Measurements from ENCODE around the gene MBNL1.

MBNL1 gene

DNA sequence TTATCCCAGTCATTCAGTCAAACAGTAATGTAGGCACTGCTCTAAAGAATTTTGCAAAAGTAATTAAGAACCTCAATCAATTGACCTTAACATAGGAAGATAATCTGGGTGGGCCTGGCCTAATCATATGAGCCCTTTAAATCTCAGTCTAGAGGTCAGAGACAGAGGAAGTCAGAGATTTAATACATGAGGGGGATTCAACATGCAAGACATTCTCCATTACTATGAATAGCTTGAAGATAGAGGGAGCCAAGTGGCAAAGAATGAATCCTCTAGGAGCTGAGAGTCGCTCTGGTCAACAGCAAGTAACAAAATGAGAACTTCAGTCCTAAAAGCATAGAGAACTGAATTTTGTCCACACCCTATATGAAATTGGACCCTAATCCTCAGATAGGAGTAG is 39.0 kb upstream of the MBNL1 start:
- TF ChIP-seq, protein P1, sequence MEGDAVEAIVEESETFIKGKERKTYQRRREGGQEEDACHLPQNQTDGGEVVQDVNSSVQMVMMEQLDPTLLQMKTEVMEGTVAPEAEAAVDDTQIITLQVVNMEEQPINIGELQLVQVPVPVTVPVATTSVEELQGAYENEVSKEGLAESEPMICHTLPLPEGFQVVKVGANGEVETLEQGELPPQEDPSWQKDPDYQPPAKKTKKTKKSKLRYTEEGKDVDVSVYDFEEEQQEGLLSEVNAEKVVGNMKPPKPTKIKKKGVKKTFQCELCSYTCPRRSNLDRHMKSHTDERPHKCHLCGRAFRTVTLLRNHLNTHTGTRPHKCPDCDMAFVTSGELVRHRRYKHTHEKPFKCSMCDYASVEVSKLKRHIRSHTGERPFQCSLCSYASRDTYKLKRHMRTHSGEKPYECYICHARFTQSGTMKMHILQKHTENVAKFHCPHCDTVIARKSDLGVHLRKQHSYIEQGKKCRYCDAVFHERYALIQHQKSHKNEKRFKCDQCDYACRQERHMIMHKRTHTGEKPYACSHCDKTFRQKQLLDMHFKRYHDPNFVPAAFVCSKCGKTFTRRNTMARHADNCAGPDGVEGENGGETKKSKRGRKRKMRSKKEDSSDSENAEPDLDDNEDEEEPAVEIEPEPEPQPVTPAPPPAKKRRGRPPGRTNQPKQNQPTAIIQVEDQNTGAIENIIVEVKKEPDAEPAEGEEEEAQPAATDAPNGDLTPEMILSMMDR (IDR thresholded peaks at IDR 0.05; ENCODE audit: low read depth, low read length) = no peak
- H3K4me3 ChIP-seq (ENCODE audit: low read depth, low read length) = no peak overlapping the region

DNA sequence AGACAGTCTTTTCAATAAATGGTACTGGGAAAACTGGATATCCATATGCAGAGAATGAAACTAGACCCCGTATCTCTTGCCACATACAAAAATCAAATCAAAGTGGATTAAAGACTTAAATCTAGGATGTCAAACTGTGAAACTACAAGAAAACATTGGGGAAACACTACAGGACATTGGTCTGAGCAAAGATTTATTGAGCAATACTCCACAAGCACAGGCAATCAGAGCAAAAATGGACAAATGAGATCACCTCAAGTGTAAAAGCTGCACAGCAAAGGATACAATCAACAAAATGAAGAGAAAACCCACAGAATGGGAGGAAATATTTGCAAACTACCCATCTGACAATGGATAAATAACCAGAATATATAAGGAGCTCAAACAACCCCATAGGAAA is 38.4 kb upstream of the MBNL1 start:
- H3K4me3 ChIP-seq (ENCODE audit: low read depth, low read length) = no peak overlapping the region
- TF ChIP-seq, protein P1 (IDR thresholded peaks at IDR 0.05; ENCODE audit: low read depth, low read length) = no peak

DNA sequence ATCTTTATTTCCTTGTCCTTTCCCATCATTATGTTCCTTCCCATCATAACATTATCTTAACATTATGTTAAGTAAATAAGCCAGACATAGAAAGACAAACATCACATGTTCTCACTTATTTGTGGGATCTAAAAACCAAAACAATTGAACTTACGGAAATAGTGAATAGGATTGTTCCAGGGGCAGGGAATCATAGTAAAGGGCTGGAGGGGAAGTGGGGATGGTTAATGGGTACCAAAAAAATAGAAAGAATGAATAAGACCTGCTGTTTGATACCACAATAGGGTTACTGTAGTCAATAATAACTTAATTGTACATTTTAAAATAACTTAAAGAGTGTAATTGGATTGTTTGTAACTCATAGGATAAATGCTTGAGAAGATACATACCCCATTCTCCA is 36.7 kb upstream of the MBNL1 start:
- TF ChIP-seq, protein P1 (IDR thresholded peaks at IDR 0.05; ENCODE audit: low read depth, low read length) = no peak
- H3K4me3 ChIP-seq (ENCODE audit: low read depth, low read length) = no peak overlapping the region

DNA sequence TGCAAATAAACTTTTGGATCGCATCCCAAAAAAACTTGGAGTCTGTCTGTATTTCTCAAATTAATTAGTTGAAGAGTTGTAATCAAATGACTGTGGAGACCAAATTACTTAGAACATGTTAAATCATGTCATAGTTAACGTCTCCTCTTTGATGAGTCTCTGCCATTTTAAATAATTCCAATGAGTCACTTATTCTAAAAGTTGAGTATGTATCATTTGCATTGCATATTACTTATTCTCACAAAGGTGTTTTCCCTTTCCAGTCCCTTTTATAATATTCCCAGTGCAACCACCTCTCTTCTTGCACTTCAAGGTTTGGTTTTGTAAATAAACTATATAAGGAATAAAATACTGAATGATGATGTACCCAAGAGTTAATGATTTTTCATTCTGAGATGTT is 36.0 kb upstream of the MBNL1 start:
- TF ChIP-seq, protein P1 (IDR thresholded peaks at IDR 0.05; ENCODE audit: low read depth, low read length) = no peak
- H3K4me3 ChIP-seq (ENCODE audit: low read depth, low read length) = no peak overlapping the region

DNA sequence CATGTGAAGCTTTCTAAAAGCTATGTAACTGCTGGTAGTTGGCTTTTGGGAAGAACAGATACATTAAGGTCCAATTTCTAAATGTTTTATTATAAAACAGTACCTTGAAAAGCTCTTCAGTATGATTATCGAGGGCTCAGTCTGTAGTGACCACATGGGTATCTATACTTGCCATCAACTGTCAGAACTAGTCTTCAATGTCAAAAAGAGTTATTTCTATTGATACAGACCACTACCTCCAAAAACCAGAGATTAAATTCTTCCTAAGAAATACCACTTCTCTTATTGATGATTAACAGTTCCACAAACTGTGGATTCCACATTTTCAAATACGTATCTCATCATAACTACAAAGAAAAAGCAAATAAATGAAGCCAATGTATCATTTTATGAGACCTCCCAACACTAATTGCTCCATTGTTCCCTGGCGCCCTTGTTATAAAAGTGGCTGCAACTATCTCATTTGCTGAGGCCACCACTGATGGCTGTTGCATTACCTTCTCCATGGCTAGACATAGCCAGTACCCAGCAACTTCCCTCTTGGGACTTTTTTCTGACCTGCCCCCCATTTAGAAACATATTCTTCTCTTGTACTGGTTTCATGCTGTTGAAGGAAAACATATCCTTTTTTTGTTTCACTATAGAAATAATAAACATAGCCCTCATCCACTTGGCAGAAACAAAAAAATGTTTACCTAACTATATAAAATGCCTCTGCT is 33.9 kb upstream of the MBNL1 start:
- H3K4me3 ChIP-seq (ENCODE audit: low read depth, low read length) = no peak overlapping the region
- TF ChIP-seq, protein P1 (IDR thresholded peaks at IDR 0.05; ENCODE audit: low read depth, low read length) = no peak

DNA sequence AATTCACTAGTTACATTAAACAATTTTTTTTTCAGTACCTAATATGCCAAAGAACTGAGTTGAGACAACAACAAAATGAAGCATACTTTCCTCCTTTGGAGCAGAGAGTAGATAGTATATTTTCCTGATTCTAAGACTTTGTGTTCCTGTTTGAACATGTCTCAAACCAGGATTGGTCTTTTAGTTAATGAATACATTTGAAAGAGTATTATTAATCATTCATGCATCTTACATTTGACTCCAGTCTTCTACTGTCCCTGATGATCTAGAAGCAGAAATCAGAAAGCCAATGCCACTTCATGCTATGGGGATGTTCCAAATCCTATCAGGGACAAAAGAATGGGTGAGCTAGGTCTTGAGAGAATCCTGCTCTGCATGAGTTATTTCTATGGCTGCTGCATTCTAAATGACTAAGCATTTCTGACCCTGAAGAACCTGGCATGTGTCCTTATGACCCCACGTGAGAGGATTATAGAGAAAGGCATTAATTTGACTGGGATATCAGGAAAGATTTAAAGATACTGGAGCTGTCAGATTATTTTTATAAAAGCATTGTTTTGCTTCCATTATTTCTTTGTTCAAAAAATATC is 32.9 kb upstream of the MBNL1 start:
- H3K4me3 ChIP-seq (ENCODE audit: low read depth, low read length) = no peak overlapping the region
- TF ChIP-seq, protein P1 (IDR thresholded peaks at IDR 0.05; ENCODE audit: low read depth, low read length) = no peak

DNA sequence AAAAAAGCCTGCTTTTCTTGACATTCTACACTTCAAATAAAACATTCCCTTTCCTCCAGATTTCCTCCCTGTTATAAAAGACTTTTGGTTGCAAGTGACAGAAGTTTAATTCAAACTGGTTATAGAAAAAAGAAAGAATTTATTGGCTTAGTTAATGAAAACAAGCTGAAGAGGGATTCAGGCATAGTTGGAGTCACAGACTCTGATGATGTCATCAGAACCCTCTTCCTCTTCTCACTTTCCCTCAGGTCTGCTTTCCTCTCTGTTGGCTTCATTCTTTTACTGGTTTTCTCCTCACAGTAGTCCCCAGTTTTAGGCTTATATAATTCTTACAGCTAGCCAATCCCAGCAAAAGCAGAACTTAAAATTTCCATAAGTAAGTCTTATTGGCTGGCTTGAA is 32.0 kb upstream of the MBNL1 start:
- TF ChIP-seq, protein P1 (IDR thresholded peaks at IDR 0.05; ENCODE audit: low read depth, low read length) = no peak
- H3K4me3 ChIP-seq (ENCODE audit: low read depth, low read length) = no peak overlapping the region

Measured in WI38 (cell line).